SIG-M5 treated with dmso at 0.1 percent for 504 hours (cell line): Measurements from ENCODE around the gene DOCK6.

ENCODE experiments used
- DNase-seq: peaks from one replicate; lab custom pipeline; 2025; ENCODE audit not compliant: unreplicated experiment; lab: John Stamatoyannopoulos, UW

DOCK6 gene

GRCh38 chr19:11261971-11262839 is at the start of gene DOCK6:
TSS of gene DOCK6 (minus strand) at chr19:11262524. CDS start at chr19:11262440, 84 bp downstream.
- no peak for DNase-seq

- no peak for DNase-seq
These were observed 44.0 kb upstream of the DOCK6 start for GRCh38 chr19:11306337-11306736.

- DNase-seq, result no peak
These were observed 42.6 kb upstream of the DOCK6 start for GRCh38 chr19:11304936-11305335.

GRCh38 chr19:11300811-11301120 is 38.4 kb upstream of the DOCK6 start:
- no peak for DNase-seq

- no peak for DNase-seq
These were observed 37.9 kb upstream of the DOCK6 start for GRCh38 chr19:11299946-11300810.

GRCh38 chr19:11296264-11296663 is 33.9 kb upstream of the DOCK6 start:
- peak; percentile 61 for DNase-seq

GRCh38 chr19:11295665-11296245 is 33.4 kb upstream of the DOCK6 start, which contains the start of gene TSPAN16:
TSS of gene TSPAN16 (plus strand) at chr19:11296160. CDS start at chr19:11296298, 138 bp downstream.
- DNase-seq, result no peak

GRCh38 chr19:11295180-11295579 is 32.9 kb upstream of the DOCK6 start:
- no peak for DNase-seq

GRCh38 chr19:11293433-11294389 is 31.4 kb upstream of the DOCK6 start:
- peak; percentile 95 for DNase-seq

GRCh38 chr19:11291991-11292390 is 29.7 kb upstream of the DOCK6 start:
- DNase-seq, result no peak

- DNase-seq, result no peak
These were observed 29.1 kb upstream of the DOCK6 start for GRCh38 chr19:11291415-11291814.

- DNase-seq, result no peak
These were observed 27.9 kb upstream of the DOCK6 start for GRCh38 chr19:11290256-11290655.

GRCh38 chr19:11288349-11288748 is 26.0 kb upstream of the DOCK6 start:
- DNase-seq, result peak; percentile 21

- DNase-seq, result no peak
These were observed 24.1 kb upstream of the DOCK6 start for GRCh38 chr19:11286312-11286974.

- DNase-seq, result no peak
These were observed 22.2 kb upstream of the DOCK6 start for GRCh38 chr19:11284515-11284914.

- DNase-seq, result no peak
These were observed 19.2 kb upstream of the DOCK6 start for GRCh38 chr19:11281356-11282049.

- peak; percentile 88 for DNase-seq
These were observed 17.3 kb upstream of the DOCK6 start for GRCh38 chr19:11279505-11280236.

- DNase-seq, result no peak
These were observed 16.3 kb upstream of the DOCK6 start for GRCh38 chr19:11278670-11279069.
